Measurements from ENCODE around the gene C10orf90. TPM values are rescaled to one million over a fixed set of nuclear protein-coding genes. Genes with fewer than 3 reads are reported as not detected.

Gene C10orf90
- total RNA-seq, 1 experiment from 2014 or later: not detected

DNA sequence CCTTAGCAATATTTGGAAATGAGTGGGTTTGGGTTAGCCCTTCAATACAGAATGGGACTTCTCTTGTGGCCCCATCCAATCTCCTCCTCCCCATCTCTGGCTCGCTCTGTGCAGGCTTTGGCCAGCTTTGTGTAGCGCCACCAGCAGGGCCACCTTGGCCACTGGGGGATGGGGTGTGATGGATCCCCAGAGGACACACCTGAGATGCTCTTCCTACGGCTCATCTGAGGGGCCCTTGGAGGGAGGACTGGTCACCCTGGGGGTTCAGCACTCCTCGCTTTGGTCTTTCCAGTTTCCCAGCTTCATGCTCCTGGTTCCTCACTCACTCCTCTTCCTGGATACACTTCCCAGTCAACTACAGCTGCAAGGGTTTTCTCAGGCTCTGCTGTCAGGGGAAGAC lies 15.3 kb upstream of the C10orf90 start:
- peaks cover 8% of the 10 kb centered on the region for H3K27me3 Mint-ChIP-seq (ENCODE audit: insufficient read depth, unreplicated experiment)
- TF ChIP-seq, protein P1, sequence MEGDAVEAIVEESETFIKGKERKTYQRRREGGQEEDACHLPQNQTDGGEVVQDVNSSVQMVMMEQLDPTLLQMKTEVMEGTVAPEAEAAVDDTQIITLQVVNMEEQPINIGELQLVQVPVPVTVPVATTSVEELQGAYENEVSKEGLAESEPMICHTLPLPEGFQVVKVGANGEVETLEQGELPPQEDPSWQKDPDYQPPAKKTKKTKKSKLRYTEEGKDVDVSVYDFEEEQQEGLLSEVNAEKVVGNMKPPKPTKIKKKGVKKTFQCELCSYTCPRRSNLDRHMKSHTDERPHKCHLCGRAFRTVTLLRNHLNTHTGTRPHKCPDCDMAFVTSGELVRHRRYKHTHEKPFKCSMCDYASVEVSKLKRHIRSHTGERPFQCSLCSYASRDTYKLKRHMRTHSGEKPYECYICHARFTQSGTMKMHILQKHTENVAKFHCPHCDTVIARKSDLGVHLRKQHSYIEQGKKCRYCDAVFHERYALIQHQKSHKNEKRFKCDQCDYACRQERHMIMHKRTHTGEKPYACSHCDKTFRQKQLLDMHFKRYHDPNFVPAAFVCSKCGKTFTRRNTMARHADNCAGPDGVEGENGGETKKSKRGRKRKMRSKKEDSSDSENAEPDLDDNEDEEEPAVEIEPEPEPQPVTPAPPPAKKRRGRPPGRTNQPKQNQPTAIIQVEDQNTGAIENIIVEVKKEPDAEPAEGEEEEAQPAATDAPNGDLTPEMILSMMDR (IDR thresholded peaks at IDR 0.05; ENCODE audit: unreplicated experiment): no peak
- no peak overlapping the region for H3K4me3 Mint-ChIP-seq (ENCODE audit: unreplicated experiment)
- no peak overlapping the region for H3K27ac Mint-ChIP-seq (ENCODE audit: low read depth, unreplicated experiment)
- intact Hi-C loops (cut with micrococcal nuclease): no loop called here
- H3K4me1 Mint-ChIP-seq (ENCODE audit: insufficient read depth, unreplicated experiment): no peaks in the 10 kb centered on the region
- BruUV-seq (replicated peaks): no TSS peak
- no peaks in the 10 kb centered on the region for H3K36me3 Mint-ChIP-seq (ENCODE audit: insufficient read depth, unreplicated experiment)
- ChIA-PET CTCF (interaction anchor here (0.5 kb wide), 1 partner anchor 664 kb away, joined by 3 read pairs; no protein-coding TSS in a partner anchor), POLR2A (no interaction called here)
- H3K9me3 Mint-ChIP-seq (ENCODE audit: unreplicated experiment): no peaks in the 10 kb centered on the region
- DNase-seq (ENCODE audit: unreplicated experiment): no peak

DNA sequence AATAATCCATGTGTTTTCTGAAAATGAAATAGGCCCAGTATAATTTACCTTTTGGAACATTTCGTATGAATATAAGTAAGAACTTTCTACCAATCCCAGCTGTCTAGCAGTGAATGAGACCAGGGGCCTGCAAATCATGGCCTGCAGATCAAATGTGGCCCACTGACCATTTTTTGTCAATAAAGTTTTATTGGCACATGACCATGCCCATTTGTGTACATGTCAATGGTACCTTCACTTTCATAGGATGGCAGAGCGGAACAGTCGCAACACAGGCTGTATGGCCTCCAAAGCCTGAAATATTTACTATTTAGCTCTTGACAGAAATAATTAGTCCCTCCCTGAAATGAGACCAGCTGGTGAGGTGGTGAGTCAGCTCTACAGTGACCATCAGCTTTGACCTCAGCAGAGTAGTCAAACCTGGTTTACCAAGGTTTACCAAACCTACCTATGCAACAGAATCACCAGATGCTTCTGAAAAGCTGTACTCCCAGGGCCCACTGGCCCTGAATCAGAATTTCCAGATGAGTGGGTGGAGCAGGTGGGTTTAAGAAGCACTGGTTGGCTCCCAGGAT lies 13.8 kb upstream of the C10orf90 start:
- Mint-ChIP-seq H3K9me3 (ENCODE audit: unreplicated experiment) (no peaks in the 10 kb centered on the region), H3K27ac (ENCODE audit: low read depth, unreplicated experiment) (no peak overlapping the region), H3K36me3 (ENCODE audit: insufficient read depth, unreplicated experiment) (no peaks in the 10 kb centered on the region), H3K4me1 (ENCODE audit: insufficient read depth, unreplicated experiment) (no peaks in the 10 kb centered on the region), H3K27me3 (ENCODE audit: insufficient read depth, unreplicated experiment) (no peaks in the 10 kb centered on the region), H3K4me3 (ENCODE audit: unreplicated experiment) (no peak overlapping the region)
- POLR2A ChIA-PET: no interaction called here
- TF ChIP-seq, protein P1 (IDR thresholded peaks at IDR 0.05; ENCODE audit: unreplicated experiment): no peak
- intact Hi-C loops (cut with micrococcal nuclease): no loop called here
- no peak for DNase-seq (ENCODE audit: unreplicated experiment)
- CTCF ChIA-PET: no interaction called here
- BruUV-seq (replicated peaks): no TSS peak

DNA sequence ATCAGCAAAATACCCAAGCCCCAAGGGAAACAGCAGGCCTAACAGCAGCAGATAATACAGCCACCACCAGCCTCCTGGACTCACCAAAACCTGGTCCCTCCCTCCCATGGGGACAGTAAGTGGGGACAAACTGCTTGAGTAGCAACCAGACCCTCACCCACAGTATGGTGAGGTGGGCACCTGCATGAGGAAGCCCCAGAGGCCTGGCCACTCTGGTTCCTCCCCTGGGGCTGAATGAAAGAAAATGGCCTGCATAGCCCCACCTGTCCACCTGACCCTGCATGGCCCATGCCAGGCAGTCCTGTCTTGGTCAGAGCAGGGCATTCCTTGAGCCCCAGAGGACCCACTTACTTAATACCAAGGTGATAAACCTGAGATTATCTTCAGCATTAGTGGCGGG lies 13.0 kb upstream of the C10orf90 start:
- H3K27me3 Mint-ChIP-seq (ENCODE audit: insufficient read depth, unreplicated experiment): no peaks in the 10 kb centered on the region
- no TSS peak for BruUV-seq (replicated peaks)
- no peaks in the 10 kb centered on the region for H3K9me3 Mint-ChIP-seq (ENCODE audit: unreplicated experiment)
- TF ChIP-seq, protein P1 (IDR thresholded peaks at IDR 0.05; ENCODE audit: unreplicated experiment): no peak
- DNase-seq (ENCODE audit: unreplicated experiment): no peak
- POLR2A ChIA-PET: no interaction called here
- CTCF ChIA-PET: no interaction called here
- H3K4me1 Mint-ChIP-seq (ENCODE audit: insufficient read depth, unreplicated experiment): no peaks in the 10 kb centered on the region
- no peak overlapping the region for H3K4me3 Mint-ChIP-seq (ENCODE audit: unreplicated experiment)
- no peak overlapping the region for H3K27ac Mint-ChIP-seq (ENCODE audit: low read depth, unreplicated experiment)
- H3K36me3 Mint-ChIP-seq (ENCODE audit: insufficient read depth, unreplicated experiment): no peaks in the 10 kb centered on the region
- intact Hi-C loops (cut with micrococcal nuclease): no loop called here

DNA sequence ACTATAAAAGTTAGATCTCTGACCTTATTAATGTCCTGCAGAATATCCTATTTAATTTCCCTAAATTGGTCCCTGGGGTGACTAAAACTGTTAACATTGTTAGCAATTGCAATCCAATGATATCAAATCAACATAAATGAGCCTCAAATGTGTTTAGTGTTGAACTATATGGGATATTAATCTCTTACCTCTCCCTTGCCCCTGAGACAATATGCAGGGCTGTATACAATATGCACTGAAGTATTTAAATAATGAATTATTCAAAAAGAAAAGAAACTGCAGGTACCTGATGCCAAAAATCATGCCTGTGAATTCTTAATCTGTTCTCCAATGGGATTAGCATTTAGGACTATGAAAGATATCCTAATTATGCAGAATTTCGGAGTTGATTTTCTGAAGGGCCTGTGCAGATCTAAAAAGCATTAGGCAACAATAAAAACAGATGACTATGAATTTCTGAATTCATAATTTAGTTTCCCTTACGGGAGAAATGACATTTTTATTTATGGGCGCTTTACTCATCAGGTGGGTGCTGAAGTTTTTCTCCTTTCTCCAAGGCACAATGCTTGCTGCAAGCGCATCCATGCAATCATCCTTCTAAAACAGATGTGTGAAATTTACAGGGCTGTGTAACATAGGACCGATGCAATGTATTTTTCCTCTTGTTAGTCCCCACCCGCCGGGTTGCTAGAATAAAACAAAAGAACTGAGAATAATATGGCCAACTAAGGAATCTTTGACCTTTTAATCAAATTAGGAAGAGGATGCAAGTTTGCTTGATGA lies 5.4 kb upstream of the C10orf90 start:
- H3K27ac Mint-ChIP-seq (ENCODE audit: low read depth, unreplicated experiment): no peak overlapping the region
- H3K27me3 Mint-ChIP-seq (ENCODE audit: insufficient read depth, unreplicated experiment): no peaks in the 10 kb centered on the region
- CTCF ChIA-PET: no interaction called here
- BruUV-seq (replicated peaks): no TSS peak
- intact Hi-C loops (cut with micrococcal nuclease): no loop called here
- H3K9me3 Mint-ChIP-seq (ENCODE audit: unreplicated experiment): no peaks in the 10 kb centered on the region
- H3K36me3 Mint-ChIP-seq (ENCODE audit: insufficient read depth, unreplicated experiment): no peaks in the 10 kb centered on the region
- TF ChIP-seq, protein P1 (IDR thresholded peaks at IDR 0.05; ENCODE audit: unreplicated experiment): no peak
- POLR2A ChIA-PET: no interaction called here
- H3K4me3 Mint-ChIP-seq (ENCODE audit: unreplicated experiment): no peak overlapping the region
- DNase-seq (ENCODE audit: unreplicated experiment): no peak
- no peaks in the 10 kb centered on the region for H3K4me1 Mint-ChIP-seq (ENCODE audit: insufficient read depth, unreplicated experiment)
